KG1 (cell line): Measurements from ENCODE around the gene KRTAP5-2.
"Not testable (repeated sequence)": the region's sequence is repeated elsewhere in the genome, so short reads cannot be mapped to it uniquely, and the experiment has no call there.

Experiments
- DNase-seq: peaks from one replicate; lab custom pipeline; 2025; lab: John Stamatoyannopoulos, UW

Gene KRTAP5-2

DNA sequence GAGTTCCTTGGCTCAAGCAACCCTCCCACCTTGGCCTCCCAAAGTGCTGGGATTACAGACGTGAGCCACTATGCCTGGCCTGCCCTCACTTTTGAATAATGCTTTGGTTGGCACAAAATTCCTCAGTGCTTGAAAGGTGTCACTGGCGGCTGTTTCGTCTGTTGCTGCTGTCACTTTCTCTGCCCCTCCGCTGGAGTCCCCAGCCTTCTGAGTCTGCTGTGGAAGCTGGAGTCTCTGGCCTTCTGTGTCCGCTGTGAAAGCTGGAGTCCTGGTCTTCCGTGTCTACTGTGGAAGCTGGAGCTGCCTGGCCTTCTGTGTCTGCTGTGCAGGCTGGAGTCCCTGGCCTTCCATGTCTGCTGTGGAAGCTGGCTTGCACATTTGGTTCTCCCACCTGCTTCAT is 8.1 kb downstream of the KRTAP5-2 start:
- DNase-seq = no peak

- DNase-seq = not testable (repeated sequence)
These were observed 8.7 kb downstream of the KRTAP5-2 start for GRCh38 chr11:1589191-1589963.

GRCh38 chr11:1586699-1587098 is 11.4 kb downstream of the KRTAP5-2 start:
- DNase-seq = no peak

- not testable (repeated sequence) for DNase-seq
These were observed 13.3 kb downstream of the KRTAP5-2 start, which contains the start of gene KRTAP5-1 for GRCh38 chr11:1584661-1585370. TSS of gene KRTAP5-1 (minus strand) at chr11:1585283. CDS start at chr11:1585249, 34 bp downstream.

DNA sequence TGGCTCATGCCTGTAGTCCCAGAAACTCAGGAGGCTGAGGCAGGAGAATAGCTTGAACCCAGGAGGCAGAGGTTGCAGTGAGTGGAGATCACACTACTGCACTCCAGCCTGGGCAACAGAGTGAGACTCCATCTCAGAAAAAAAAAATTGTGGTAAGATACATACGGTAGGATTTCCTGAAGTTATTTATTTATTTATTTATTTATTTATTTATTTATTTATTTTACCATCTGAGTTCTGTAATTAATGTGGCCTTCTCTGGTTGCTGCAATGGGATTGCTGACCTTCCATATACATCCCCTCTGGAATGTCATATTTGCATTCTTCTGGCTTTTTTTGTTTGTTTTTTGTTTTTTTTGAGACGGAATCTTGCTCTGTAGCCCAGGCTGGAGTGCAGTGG is 15.2 kb downstream of the KRTAP5-2 start:
- DNase-seq = not testable (repeated sequence)

GRCh38 chr11:1581976-1582375 is 16.1 kb downstream of the KRTAP5-2 start:
- no peak for DNase-seq

DNA sequence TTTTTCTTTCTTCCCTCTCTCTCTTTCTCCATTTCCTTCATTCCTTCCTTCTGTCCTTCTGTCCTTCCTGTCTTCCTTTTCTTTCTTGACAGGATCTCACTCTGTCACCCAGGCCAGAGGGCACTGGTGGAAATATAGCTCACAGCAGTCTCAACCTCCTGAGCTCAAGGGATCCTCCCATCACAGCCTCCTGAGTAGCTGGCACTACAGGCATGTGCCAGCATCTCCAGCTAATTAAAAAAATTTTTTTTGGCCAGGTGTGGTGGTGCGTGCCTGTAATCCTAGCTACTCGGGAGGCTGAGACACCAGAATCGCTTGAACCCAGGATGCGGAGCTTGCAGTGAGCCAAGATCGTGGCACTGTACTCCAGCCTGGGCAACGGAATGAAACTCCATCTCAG is 21.3 kb downstream of the KRTAP5-2 start:
- DNase-seq = no peak

DNA sequence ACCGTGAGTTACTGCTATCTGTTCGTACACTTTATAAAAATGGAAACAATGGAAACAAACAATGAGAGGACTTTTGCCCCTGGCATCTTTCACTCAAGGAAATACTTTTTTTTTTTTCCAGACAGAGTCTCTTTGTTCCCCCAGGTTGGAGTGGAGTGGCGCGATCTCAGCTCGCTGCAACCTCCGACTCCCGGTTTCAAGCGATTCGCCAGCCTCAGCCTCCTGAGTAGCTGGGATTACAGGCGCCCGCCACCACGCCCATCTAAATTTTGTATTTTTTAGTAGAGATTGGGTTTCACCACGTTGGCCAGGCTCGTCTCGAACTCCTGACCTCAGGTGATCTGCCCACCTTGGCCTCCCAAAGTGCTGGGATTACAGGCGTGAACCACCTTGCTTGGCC is 22.3 kb downstream of the KRTAP5-2 start:
- DNase-seq = not testable (repeated sequence)

DNA sequence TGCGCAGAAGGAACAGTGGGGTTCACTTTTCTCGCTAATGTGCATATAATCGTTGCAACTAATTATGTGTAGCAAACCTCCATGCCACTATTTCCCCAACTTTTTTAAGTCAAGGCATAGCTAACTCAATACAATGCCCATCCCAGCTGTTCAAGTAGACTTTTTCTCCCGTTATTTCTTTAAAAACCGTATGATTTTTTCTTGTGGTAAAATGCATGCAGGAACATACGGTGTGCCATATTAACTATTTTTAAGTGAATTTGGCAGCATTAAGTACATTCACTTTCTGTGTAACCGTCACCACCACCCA is 23.2 kb downstream of the KRTAP5-2 start:
- no peak for DNase-seq

GRCh38 chr11:1574238-1574932 is 23.7 kb downstream of the KRTAP5-2 start:
- DNase-seq = no peak

GRCh38 chr11:1573903-1574237 is 24.2 kb downstream of the KRTAP5-2 start:
- no peak for DNase-seq

DNA sequence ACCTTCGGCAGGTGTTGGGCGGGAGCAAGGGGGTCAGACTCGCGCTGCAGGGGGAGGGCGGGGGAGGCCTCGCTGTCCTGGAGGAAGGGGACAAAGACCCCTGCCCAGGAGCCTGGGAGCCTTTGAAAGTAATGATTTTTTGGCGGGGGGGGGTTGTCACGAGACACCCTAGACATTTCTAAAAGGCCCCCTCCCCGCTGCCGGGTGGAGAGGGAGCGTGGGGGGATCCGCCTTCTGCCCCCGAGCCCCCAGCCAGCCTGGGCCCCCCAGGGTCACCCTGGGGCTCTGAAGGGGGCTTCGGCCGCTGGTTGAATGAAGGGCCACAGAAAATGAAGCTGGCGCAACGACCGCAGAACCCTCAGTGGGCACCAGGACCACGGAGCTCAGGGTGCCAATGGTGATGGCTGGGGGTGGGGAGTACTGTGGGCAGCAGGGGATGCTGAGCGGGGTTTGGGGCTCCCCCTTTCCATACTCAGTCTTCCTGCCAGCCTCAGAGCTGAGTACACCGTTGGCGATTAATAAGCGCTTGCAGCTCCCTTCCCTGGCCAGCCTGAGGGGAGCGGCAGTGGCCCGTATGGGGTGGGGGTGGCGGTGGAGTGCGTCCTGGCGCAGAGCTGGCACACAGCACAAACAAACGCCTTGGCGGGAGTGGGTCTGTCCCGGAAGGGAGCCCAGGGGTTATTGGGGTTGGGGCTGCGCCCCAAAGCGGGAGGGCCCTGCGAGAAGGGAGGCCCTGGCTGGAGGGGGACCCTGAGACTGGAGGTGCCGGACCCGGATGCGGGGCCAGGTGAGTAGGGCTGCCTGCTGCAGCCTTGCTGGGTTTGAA is 24.8 kb downstream of the KRTAP5-2 start:
- no peak for DNase-seq

DNA sequence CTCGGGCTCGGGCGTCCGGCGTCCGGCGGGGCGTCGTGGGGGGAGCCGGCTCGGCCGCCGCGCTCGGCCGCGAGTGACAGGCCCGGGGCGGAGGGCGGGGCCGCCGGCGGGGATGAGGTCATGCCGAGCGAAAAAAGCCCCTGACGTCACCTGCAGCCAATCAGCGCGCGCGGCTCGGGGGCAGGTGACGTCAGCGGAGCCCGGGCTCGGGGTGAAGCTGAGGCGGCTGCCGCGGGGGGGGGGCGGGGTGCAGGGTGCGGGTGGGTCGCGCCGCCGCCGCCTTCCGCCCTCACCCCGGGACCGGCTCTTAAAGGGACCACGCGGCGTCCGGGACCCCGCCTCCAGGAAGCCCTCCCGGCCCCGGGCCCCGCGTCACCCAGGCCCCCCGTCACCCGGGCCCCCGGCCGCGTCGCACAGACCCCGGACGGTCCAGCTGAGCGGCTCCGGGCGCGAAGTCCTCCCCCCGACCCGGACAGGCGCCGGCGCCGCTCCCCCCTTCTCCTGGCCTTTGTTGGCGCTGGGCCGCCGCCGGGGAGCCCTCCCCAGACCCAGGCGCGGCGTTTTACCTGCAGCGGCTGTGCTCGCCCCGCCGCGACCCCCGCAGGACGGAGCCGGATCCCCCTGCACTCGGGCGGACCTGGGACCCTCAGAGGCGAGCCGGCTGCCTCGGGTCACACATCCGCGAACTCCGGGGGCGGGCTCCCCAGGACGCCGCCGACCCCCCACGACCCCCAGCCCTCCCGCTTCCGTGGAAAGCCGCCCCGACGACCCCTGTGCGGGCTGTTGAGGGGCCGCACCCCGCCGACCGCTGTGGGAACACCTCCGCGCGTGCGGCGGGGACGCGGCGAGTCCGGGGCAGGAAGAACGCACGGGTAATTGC is 25.7 kb downstream of the KRTAP5-2 start, which contains the start of gene DUSP8:
Gene DUSP8, minus strand, starts transcription at position 75 of the 880 bp plus-strand sequence. CDS start 6,445 bp downstream, outside the sequence.
- peak; percentile 14 for DNase-seq

- DNase-seq = no peak
These were observed 26.3 kb downstream of the KRTAP5-2 start for GRCh38 chr11:1571760-1572196.

DNA sequence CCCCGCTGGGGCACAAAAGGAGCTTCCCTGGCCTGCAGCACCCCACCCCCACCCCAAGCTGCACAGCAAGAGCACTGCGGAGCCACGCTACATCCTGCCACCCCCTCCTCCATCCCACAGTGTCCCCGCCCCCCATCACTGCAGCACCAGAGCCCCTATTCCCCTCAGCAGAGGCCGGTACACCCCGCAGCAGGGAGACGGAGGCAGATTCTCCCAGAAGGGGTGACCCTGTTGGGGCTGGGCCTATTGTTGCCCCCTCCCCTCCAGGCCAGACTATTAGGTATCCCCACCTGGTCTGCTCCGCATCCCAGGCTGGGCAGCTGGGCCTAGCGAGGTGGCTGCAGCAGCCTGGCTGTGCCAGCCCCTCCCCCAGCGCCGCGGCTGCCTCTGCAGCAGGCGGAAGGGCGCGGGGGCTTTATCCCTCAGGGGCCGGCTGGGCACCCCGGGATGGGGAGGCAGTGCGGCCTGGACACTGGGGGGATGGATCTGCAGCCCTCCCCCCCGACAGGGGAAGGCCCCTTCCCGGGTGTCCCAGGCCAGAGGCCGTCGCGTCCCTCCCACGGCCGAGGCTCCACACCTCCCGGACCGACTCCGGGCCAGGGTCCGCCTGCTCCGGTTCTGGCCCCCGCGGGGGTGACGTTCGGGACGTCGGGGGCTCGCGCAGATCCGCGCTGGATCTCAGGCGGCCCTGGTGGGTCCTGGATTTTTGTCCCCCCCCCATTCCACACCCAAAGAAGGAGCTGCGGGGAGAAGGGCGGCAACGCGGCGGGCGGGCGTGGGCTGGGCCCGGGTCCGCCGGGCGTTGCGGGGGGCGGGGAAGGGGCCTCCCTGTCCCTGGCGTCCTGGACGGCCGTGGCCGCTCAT is 27.0 kb downstream of the KRTAP5-2 start:
- no peak for DNase-seq

DNA sequence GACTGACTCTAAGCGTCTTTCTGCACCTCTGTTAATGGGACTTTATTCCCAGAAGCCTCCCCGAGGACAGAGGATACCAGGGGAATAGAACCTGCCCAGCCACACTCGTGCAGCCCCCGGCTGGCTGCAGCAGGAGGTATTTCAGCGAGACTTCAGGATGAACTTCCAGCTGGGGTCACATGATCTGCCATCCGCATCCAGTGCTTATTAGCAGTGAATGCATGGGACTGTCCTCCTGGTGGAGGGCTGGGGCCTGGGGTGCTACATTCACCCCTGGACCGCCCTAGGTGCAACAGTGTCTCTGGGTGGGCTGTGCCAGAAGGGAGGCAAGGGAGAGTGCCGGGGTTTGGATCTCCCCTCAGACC is 27.6 kb downstream of the KRTAP5-2 start:
- no peak for DNase-seq

DNA sequence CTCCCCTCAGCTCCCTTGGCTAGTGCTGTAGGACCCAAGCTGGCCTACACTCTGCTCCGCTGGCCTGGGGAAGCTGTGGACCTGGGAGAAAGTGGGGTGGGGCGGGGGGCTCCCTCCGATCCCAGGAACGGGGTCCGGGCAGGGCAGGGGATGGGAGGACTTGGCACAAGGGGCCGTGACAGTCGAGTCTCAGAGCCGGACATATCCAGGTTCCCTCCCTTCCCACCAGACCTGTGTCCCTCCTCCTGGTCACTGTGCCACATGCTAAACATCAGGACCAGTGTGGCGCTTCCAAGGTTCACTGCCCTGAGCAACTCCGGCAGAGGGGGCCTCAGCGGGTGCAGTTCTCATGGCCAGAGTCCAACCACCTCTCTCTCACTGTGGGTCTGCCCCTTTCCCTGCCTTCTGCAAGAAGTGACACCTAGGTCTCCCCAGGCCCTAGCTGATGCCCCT is 28.1 kb downstream of the KRTAP5-2 start:
- DNase-seq = no peak

DNA sequence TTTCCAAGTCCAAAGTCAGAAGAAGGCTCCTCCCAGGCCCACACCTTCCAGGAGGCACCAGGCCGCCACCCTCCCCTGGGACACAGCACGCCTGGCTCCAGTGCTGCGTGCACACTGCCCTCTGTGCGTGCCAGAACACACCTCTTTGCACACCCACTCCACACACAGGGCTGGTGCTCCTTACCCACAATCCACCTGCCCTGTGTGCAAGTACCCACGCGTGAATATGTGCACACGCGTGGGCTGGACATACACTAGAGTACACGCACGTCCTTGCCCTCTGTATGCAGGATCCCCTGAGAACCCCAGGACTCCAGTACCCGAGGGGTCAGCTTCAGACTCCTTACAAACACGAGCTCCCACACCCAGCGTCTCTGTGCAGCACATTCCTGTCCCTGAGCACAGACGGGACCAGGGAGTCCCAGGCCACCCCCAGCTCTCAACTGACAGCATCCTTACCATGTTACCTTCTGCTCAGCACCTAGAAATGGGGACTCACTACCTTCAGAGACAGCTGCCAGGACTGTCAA is 28.8 kb downstream of the KRTAP5-2 start:
- no peak for DNase-seq

DNA sequence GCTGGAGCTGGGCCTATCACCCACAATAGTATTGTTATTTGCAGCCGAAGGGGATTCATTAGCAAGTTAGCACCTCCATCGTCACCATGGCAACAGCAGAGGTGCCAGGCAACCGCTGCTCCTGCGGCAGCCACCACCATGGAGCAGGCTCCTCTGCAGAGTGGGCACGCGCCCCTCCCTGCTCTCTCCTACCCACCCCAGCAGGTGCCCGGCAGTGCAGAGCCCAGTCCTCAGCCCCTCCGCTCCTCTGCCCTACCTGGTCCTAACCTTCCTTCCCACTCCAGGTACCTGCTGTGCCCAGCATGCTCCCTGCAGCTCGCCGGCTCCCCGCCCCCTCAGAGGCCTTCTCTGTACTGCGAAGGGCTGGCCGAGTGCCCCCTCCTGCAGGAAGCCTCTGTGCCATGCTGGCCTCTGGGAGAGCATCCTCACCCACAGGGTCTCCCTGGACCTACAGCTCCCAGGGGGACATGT is 29.6 kb downstream of the KRTAP5-2 start:
- no peak for DNase-seq

GRCh38 chr11:1567721-1568100 is 30.4 kb downstream of the KRTAP5-2 start:
- no peak for DNase-seq
